Immature natural killer cell (primary cell): Measurements from ENCODE around the gene CLDN9. TPM values are rescaled to one million over a fixed set of nuclear protein-coding genes. Genes with fewer than 3 reads are reported as not detected.

Source experiments
- DNase-seq, 3 donors: peaks; one replicate each; pipeline ENCODE4 v3.0.0; 2022; ENCODE audit warnings: mixed read lengths in 1 of 3
- H3K27ac Mint-ChIP-seq, 6 donors: one replicate each; pipeline ENCODE4 v1.8.0; 2020; ENCODE audit warnings: mixed read lengths in 6 of 6, mild to moderate bottlenecking in 5 of 6, inconsistent platforms in 4 of 6, moderate library complexity in 3 of 6
- H3K27me3 Mint-ChIP-seq, 3 donors: one replicate each; pipeline ENCODE4 v1.8.0; 2020 to 2021; ENCODE audit warnings: low read depth in 3 of 3, mild to moderate bottlenecking in 3 of 3, mixed read lengths in 3 of 3, moderate library complexity in 3 of 3, inconsistent platforms in 1 of 3
- H3K36me3 Mint-ChIP-seq, 3 donors: one replicate each; pipeline ENCODE4 v1.8.0; 2020; ENCODE audit warnings: mixed read lengths in 3 of 3, inconsistent platforms in 2 of 3, mild to moderate bottlenecking in 2 of 3
- H3K4me1 Mint-ChIP-seq, 2 donors: one replicate each; pipeline ENCODE4 v1.8.0; 2020; ENCODE audit warnings: inconsistent platforms in 2 of 2, mild to moderate bottlenecking in 2 of 2, mixed read lengths in 2 of 2, moderate library complexity in 1 of 2
- H3K4me3 Mint-ChIP-seq, 5 donors: one replicate each; pipeline ENCODE4 v1.8.0; 2020; ENCODE audit warnings: mild to moderate bottlenecking in 5 of 5, mixed read lengths in 5 of 5, inconsistent platforms in 3 of 5, moderate library complexity in 3 of 5
- H3K9me3 Mint-ChIP-seq, 6 donors: one replicate each; pipeline ENCODE4 v1.8.0; 2020; ENCODE audit warnings: mild to moderate bottlenecking in 6 of 6, mixed read lengths in 6 of 6, inconsistent platforms in 4 of 6, moderate library complexity in 3 of 6
- polyA plus RNA-seq, 3 donors: library from polyadenylated mRNA; unstranded; fragments of 300-500 nt; fragmentation: Illumina TruSeq; gene quantifications; one replicate each; pipeline ENCODE4 v1.2.3, GENCODE V29; 2021

Gene CLDN9
- polyA plus RNA-seq, 3 donors from 2014 or later: not detected

- no peaks in the 10 kb centered on the region for H3K36me3 Mint-ChIP-seq
- no peaks in the 10 kb centered on the region for H3K9me3 Mint-ChIP-seq
- H3K27ac Mint-ChIP-seq: no peak overlapping the region
- no peaks in the 10 kb centered on the region for H3K27me3 Mint-ChIP-seq
- H3K4me1 Mint-ChIP-seq: no peaks in the 10 kb centered on the region
- DNase-seq: no peak
- H3K4me3 Mint-ChIP-seq: no peak overlapping the region
Measured at GRCh38 chr16:2991566-2992261, 21.0 kb upstream of the CLDN9 start.

- H3K36me3 Mint-ChIP-seq: no peaks in the 10 kb centered on the region
Measured at GRCh38 chr16:2992383-2993081, 20.2 kb upstream of the CLDN9 start.

GRCh38 chr16:2996298-2996697, 16.4 kb upstream of the CLDN9 start:
- Mint-ChIP-seq H3K36me3 (no peaks in the 10 kb centered on the region), H3K27ac (no peak overlapping the region), H3K27me3 (no peaks in the 10 kb centered on the region), H3K4me1 (no peaks in the 10 kb centered on the region), H3K4me3 (no peak overlapping the region), H3K9me3 (no peaks in the 10 kb centered on the region)
- no peak for DNase-seq

More at GRCh38 chr16:2992383-2993081, 20.2 kb upstream of the CLDN9 start:
- Mint-ChIP-seq H3K9me3 (no peaks in the 10 kb centered on the region), H3K27me3 (no peaks in the 10 kb centered on the region), H3K27ac (no peak overlapping the region), H3K4me1 (no peaks in the 10 kb centered on the region), H3K4me3 (no peak overlapping the region)
- DNase-seq: no peak

- Mint-ChIP-seq H3K27me3 (peaks cover 0 to 7% (median 5%) of the 10 kb centered on the region in 3 donors), H3K36me3 (no peaks in the 10 kb centered on the region), H3K4me3 (no peak overlapping the region), H3K27ac (no peak overlapping the region), H3K9me3 (no peaks in the 10 kb centered on the region), H3K4me1 (peaks cover 0 to 7% of the 10 kb centered on the region in 2 donors)
- DNase-seq: no peak
Measured at GRCh38 chr16:2999929-3000328, 12.8 kb upstream of the CLDN9 start.

GRCh38 chr16:3000540-3000939, 12.2 kb upstream of the CLDN9 start:
- H3K4me3 Mint-ChIP-seq: no peak overlapping the region
- peak overlapping the region in 1 of 6 donors; percentile 28 for H3K27ac Mint-ChIP-seq
- no peaks in the 10 kb centered on the region for H3K9me3 Mint-ChIP-seq
- no peaks in the 10 kb centered on the region for H3K36me3 Mint-ChIP-seq
- no peak for DNase-seq
- H3K4me1 Mint-ChIP-seq: peaks cover 0 to 7% of the 10 kb centered on the region in 2 donors
- peaks cover 0 to 9% (median 5%) of the 10 kb centered on the region in 3 donors for H3K27me3 Mint-ChIP-seq

GRCh38 chr16:3001316-3001715, 11.4 kb upstream of the CLDN9 start:
- DNase-seq: no peak
- peaks cover 0 to 9% of the 10 kb centered on the region in 2 donors for H3K4me1 Mint-ChIP-seq
- H3K9me3 Mint-ChIP-seq: no peaks in the 10 kb centered on the region
- no peak overlapping the region for H3K4me3 Mint-ChIP-seq
- no peaks in the 10 kb centered on the region for H3K36me3 Mint-ChIP-seq
- H3K27ac Mint-ChIP-seq: no peak overlapping the region
- peaks cover 0 to 9% (median 5%) of the 10 kb centered on the region in 3 donors for H3K27me3 Mint-ChIP-seq

- H3K27ac Mint-ChIP-seq: peak overlapping the region in 1 of 6 donors; percentile 68
- peaks cover 5 to 9% (median 7%) of the 10 kb centered on the region in 3 donors for H3K27me3 Mint-ChIP-seq
- peak overlapping the region; percentile 78 to 83 (median 79) for H3K4me3 Mint-ChIP-seq
- H3K9me3 Mint-ChIP-seq: no peaks in the 10 kb centered on the region
- no peaks in the 10 kb centered on the region for H3K36me3 Mint-ChIP-seq
- H3K4me1 Mint-ChIP-seq: peaks cover 22 to 31% of the 10 kb centered on the region in 2 donors
- DNase-seq: peak; percentile 95 to 96 (median 95)
Measured at GRCh38 chr16:3003582-3004270, 9.0 kb upstream of the CLDN9 start.

GRCh38 chr16:3004319-3004718, 8.4 kb upstream of the CLDN9 start:
- Mint-ChIP-seq H3K27me3 (peaks cover 5 to 9% (median 7%) of the 10 kb centered on the region in 3 donors), H3K9me3 (no peaks in the 10 kb centered on the region), H3K36me3 (no peaks in the 10 kb centered on the region), H3K4me1 (peaks cover 22 to 33% of the 10 kb centered on the region in 2 donors), H3K27ac (no peak overlapping the region), H3K4me3 (peak overlapping the region in 2 of 5 donors; percentile 77 to 79)
- DNase-seq: no peak

- Mint-ChIP-seq H3K9me3 (no peaks in the 10 kb centered on the region), H3K4me3 (peak overlapping the region; percentile 59 to 79 (median 62)), H3K27ac (no peak overlapping the region), H3K27me3 (peaks cover 5 to 9% (median 7%) of the 10 kb centered on the region in 3 donors), H3K4me1 (peaks cover 22 to 33% of the 10 kb centered on the region in 2 donors), H3K36me3 (no peaks in the 10 kb centered on the region)
- DNase-seq: no peak
Measured at GRCh38 chr16:3004781-3005284, 7.9 kb upstream of the CLDN9 start.

GRCh38 chr16:3007059-3007956, 5.4 kb upstream of the CLDN9 start:
- Mint-ChIP-seq H3K9me3 (no peaks in the 10 kb centered on the region), H3K36me3 (no peaks in the 10 kb centered on the region), H3K27me3 (peaks cover 5 to 11% (median 9%) of the 10 kb centered on the region in 3 donors), H3K4me1 (peaks cover 22 to 33% of the 10 kb centered on the region in 2 donors), H3K27ac (no peak overlapping the region), H3K4me3 (peak overlapping the region in 3 of 5 donors; percentile 42 to 63 (median 56))
- DNase-seq: no peak

- H3K4me1 Mint-ChIP-seq: peaks cover 22 to 32% of the 10 kb centered on the region in 2 donors
- peaks cover 5 to 11% (median 8%) of the 10 kb centered on the region in 3 donors for H3K27me3 Mint-ChIP-seq
- no peak overlapping the region for H3K27ac Mint-ChIP-seq
- H3K9me3 Mint-ChIP-seq: no peaks in the 10 kb centered on the region
- no peaks in the 10 kb centered on the region for H3K36me3 Mint-ChIP-seq
- peak in 1 of 3 donors; percentile 16 for DNase-seq
- peak overlapping the region; percentile 42 to 64 (median 59) for H3K4me3 Mint-ChIP-seq
Measured at GRCh38 chr16:3007957-3008689, 4.6 kb upstream of the CLDN9 start.

GRCh38 chr16:3008690-3009037, 4.1 kb upstream of the CLDN9 start:
- H3K4me1 Mint-ChIP-seq: peaks cover 22 to 31% of the 10 kb centered on the region in 2 donors
- no peak overlapping the region for H3K27ac Mint-ChIP-seq
- no peak for DNase-seq
- H3K9me3 Mint-ChIP-seq: no peaks in the 10 kb centered on the region
- H3K27me3 Mint-ChIP-seq: peaks cover 3 to 11% (median 8%) of the 10 kb centered on the region in 3 donors
- peak overlapping the region in 3 of 5 donors; percentile 42 to 59 (median 54) for H3K4me3 Mint-ChIP-seq
- H3K36me3 Mint-ChIP-seq: no peaks in the 10 kb centered on the region
